ENCODE results near the gene RTP2.

Gene RTP2

GRCh38 chr3:187738331-187739093 is 36.2 kb upstream of the RTP2 start:
- DNase-seq = peak; percentile 53

- no peak for DNase-seq
Observed at GRCh38 chr3:187738071-187738330, 35.6 kb upstream of the RTP2 start.

- DNase-seq = no peak
Observed at GRCh38 chr3:187737368-187738070, 35.2 kb upstream of the RTP2 start.

GRCh38 chr3:187737006-187737367 is 34.6 kb upstream of the RTP2 start:
- no peak for DNase-seq

GRCh38 chr3:187736418-187736871 is 34.1 kb upstream of the RTP2 start:
- DNase-seq = no peak

- no peak for DNase-seq
Observed at GRCh38 chr3:187735837-187736236, 33.5 kb upstream of the RTP2 start.

- DNase-seq = no peak
Observed at GRCh38 chr3:187735383-187735782, 33.0 kb upstream of the RTP2 start.

- DNase-seq = no peak
Observed at GRCh38 chr3:187734841-187735240, 32.5 kb upstream of the RTP2 start.

GRCh38 chr3:187733371-187733770 is 31.0 kb upstream of the RTP2 start:
- no peak for DNase-seq

- no peak for DNase-seq
Observed at GRCh38 chr3:187729598-187729997, 27.2 kb upstream of the RTP2 start.

GRCh38 chr3:187728940-187729583 is 26.7 kb upstream of the RTP2 start:
- DNase-seq = no peak

GRCh38 chr3:187728248-187728647 is 25.9 kb upstream of the RTP2 start:
- no peak for DNase-seq

- DNase-seq = no peak
Observed at GRCh38 chr3:187726564-187726963, 24.2 kb upstream of the RTP2 start.

- no peak for DNase-seq
Observed at GRCh38 chr3:187725653-187726370, 23.5 kb upstream of the RTP2 start.

- DNase-seq = no peak
Observed at GRCh38 chr3:187725224-187725623, 22.9 kb upstream of the RTP2 start.

- no peak for DNase-seq
Observed at GRCh38 chr3:187722206-187722612, 19.9 kb upstream of the RTP2 start.

- DNase-seq = no peak
Observed at GRCh38 chr3:187721055-187721454, 18.7 kb upstream of the RTP2 start.

- no peak for DNase-seq
Observed at GRCh38 chr3:187720337-187720670, 17.9 kb upstream of the RTP2 start.

GRCh38 chr3:187719628-187720336 is 17.4 kb upstream of the RTP2 start:
- no peak for DNase-seq

GRCh38 chr3:187718802-187719201 is 16.4 kb upstream of the RTP2 start:
- DNase-seq = no peak

GRCh38 chr3:187717572-187717971 is 15.2 kb upstream of the RTP2 start:
- DNase-seq = no peak

- DNase-seq = peak; percentile 46
Observed at GRCh38 chr3:187714404-187714979, 12.1 kb upstream of the RTP2 start.

- no peak for DNase-seq
Observed at GRCh38 chr3:187713504-187713903, 11.1 kb upstream of the RTP2 start.

Data from NCI-H1048 (cell line).